HG03565 (cell line): ENCODE results near the gene UQCRC2.
"Not testable (repeated sequence)": the region's sequence is repeated elsewhere in the genome, so short reads cannot be mapped to it uniquely, and the experiment has no call there.

ENCODE experiments used
- ATAC-seq: cut with Tn5 transposase; IDR thresholded peaks from one replicate; pipeline ENCODE4 v1.9.1; 2021; ENCODE audit warnings: mild to moderate bottlenecking, moderate library complexity; ENCODE audit not compliant: unreplicated experiment

Gene UQCRC2

DNA sequence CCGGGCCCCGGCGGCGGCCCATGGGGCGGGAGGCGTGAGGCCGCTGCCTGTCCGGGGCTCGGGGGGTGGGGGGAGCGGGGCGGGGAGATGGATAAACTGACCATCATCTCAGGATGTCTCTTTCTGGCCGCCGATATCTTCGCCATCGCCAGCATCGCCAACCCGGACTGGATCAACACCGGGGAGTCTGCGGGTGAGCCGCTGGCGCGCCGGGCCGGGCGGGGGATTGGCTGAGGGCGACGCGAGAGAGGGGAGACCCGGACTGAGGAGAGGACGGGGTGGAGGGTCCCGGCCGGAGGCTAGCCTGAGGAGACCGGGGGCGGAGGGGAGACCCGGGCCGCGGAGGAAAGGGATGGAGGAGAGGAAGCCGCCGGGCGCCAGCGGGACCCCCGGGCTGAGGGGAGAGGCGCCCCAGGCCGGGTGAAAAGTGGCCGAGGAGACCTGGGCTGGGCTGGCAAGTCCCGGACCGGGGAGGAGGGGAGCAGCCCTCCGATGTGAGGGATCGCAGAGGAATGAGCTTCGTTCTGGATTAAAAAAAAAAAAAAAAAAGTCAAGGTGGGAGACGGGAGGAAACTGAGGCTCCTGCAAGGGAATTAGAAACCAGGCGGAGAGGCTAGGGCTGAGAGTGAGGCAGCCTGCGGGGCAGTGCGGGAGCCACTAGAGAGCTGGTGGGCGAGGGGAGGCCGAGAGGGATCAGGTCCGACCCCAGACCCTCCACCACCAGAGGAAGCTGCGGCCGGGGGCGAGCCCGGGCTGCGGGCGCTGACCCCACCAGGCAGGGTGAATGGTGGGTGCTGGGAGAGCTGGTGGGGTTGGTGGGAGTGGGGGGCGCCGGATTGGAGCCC, 55.3 kb downstream of the UQCRC2 start:
- no peak for ATAC-seq

DNA sequence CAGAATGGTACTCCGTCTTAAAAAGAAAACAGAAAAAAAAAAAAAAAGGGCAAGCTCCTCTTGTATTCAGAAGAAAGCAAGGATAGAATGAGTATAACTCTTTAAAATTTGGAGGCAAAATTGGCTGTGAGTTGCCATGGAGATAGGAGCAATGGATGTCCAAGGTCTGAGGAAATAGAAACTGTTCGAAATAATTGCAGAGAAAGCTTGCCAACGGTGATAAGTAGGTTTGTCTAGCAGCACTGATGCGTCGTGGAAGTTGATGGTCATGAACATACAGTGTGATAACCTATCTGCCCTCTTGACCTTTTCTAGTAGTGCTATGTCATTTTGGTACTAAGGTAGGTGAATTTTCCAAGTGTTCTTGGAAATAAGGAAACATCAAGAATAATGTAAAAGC, 57.7 kb downstream of the UQCRC2 start:
- ATAC-seq = no peak

DNA sequence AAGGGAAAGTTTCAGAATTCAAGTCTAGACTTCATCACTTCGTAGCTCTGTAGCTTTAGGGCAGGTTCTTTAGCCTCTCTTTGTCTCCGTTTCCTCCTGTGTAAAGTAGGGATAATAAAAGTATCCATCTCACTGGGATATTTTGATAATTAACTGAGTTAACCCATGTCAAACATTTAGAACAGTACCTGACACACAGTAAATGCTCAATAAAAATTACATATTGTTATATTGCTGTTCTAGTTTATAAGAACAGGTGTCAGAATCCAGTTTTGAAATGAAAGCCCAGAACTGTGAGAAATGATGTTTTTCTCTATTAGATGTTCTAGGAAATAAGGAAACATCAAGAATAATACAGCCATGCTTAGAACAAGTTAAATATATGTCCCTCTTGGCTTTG, 59.1 kb downstream of the UQCRC2 start:
- no peak for ATAC-seq

DNA sequence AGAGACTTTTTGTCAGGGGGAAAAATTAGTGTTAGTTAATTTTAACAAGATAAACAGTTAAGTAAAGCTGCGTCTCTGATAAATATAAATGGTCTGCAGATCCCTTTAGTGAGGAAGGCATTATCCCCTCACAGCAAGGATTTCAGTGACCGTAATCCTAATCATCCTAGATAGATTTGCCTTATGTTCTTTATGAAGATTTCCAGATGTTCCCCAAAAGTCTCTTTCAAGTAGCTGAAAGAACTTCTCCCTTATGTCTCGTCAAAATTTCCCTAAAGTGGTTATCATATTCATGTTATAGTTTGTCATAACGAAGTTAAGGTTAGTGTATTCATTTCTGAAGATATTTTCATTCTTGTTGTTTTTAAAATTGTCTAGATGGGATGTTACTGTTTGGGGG, 60.3 kb downstream of the UQCRC2 start:
- ATAC-seq = no peak

DNA sequence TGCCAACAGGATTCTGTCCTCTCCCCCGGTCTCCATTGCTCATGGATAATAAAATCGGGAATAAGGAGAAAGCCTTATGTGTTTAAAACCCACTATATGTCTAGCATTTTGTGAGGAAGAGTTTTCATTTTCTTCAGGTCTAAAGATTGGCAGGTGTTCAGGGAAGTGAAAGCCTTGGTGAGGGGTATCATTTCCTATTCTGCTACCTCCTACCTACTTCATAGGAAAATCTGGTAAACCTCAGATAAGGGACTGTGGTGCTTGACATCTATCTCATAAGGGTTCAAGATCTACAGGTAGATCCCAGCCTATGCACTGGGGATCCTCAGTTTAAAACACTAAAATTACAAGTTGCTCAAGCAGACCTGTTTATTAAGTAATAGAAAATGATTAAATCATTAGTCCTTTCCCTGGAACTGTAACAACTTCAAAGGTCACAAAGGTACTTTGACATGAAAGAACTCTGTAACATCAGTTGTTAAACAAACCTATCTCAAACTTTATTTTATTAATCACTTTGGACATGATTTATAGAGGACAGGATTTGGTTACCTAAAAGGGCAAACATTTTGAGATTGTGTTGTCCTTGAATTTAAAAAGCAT, 61.2 kb downstream of the UQCRC2 start:
- no peak for ATAC-seq

DNA sequence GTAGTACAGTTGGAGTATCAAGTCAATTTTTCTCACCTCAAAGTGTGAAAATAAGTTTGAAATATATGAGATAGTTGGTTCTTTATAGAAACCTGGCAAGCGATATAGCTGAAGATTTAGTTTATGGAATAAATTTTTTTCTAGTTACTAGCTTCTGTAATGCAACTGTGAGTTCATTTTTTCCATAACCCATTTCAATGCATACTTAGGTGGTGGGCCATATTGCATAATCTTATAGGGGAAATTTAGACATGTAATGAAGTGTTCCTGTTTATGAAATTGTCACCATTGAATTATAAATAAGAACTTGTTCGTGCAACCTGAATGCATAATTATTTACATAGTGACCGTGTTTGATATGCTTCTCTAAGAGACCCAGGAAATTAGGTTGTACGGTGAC, 63.8 kb downstream of the UQCRC2 start:
- ATAC-seq = no peak

DNA sequence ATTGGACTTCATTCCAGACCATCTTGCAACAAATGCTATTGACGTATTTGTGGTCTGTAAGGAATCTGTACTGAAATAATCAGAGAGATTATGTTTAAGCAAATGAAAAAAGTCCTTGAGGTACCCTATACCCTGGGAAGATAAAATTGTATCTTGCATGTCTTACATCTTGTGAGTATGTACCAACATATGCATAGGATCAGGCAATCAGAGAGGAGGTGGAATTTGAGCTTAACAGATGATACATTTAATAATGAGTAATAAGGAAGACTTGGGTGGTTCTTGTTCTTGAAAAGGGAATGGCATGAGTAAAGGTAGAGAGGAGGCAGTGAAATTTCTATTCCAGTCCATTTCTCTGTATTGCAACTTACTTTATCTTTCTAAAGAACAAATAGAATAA, 65.4 kb downstream of the UQCRC2 start:
- ATAC-seq = no peak

DNA sequence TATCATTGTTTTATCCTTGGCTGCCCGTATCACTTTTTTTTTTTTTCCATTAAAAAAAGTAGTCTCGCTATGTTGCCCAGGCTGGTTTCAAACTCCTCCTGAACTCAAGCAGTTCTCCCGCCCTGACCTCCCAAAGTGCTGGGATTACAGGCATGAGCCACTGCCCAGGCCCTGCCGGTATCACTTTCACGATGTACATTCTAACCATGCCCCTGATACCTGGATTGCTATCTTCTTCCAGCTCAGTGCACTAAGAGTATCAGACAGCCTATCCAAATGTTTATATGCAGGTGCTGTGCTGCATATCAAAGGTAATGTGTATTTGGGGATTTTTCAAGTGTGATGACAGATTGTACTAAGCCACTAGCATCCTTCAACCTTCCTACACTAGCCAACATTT, 69.0 kb downstream of the UQCRC2 start:
- no peak for ATAC-seq

DNA sequence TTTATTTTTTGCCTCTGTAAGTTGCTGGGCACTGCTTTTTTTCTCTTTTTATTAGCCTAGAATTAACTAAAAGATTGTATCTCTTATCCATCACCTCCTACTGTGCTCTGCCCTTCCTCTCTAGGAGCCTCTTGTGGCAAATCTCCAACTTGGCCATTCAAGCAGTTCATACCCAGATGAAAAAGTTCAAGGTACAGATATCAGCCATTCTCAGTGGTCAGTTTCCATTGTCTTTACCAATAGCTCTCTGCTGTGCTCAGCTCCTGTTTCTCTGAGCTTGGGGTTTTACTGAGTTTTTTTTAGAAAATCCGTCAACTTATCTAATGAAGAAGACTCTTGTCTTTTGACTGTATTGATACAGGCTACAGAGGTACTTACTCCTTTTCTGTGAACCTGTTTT, 70.3 kb downstream of the UQCRC2 start:
- ATAC-seq = no peak

DNA sequence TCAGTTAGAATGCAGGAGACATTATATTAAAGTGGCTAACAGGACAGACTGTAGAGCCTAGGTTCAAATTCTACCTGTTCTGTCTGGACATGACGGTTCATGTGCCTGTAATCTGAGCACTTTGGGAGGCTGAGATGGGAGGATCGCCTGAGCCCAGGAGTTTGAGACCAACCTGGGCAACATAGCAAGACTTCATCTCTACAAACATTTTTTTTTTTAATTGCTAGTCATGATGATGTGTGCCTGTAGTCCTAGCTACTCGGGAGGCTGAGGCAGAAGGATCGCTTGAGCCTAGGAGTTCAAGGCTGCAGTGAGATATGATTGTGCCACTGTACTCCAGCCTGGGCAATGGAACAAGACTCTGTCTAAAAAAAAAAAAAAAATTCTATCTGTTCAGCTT, 71.6 kb downstream of the UQCRC2 start:
- not testable (repeated sequence) for ATAC-seq

DNA sequence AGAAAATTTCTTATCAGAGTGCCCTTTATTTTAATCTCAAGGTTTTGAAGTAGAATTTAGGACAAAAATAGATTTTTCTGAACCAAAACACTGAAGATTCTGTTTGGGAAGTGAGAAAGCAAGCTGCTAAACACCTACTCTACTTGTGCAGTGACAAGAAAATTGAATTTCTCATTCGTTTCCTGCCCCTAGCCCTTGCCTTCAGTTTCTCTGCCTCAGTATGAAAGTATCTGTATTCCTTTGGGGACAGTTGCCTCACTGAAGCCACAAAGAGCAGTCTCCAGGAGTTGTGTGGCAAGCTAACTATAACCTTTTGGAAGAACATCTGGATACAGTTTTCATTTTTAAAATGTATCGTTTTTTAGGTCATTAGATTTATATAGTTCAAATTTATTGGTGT, 74.5 kb downstream of the UQCRC2 start:
- no peak for ATAC-seq

DNA sequence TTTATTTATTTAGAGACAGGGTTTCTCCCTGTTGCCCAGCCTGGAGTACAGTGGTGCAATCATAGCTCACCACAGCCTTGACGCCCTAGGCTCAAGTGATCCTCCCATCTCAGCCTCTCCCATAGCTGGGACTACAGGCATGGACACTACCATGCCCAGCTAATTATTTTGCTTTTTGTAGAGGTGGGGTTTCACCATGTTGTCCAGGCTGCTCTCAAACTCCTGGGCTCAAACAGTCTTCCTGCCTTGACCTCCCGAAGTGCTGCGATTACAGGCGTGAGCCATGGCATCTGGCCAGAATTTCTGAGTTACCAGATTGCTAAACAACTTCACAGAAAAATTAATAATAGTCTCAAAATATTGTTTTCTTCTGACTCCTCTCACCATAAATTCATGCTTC, 76.5 kb downstream of the UQCRC2 start:
- ATAC-seq = no peak

DNA sequence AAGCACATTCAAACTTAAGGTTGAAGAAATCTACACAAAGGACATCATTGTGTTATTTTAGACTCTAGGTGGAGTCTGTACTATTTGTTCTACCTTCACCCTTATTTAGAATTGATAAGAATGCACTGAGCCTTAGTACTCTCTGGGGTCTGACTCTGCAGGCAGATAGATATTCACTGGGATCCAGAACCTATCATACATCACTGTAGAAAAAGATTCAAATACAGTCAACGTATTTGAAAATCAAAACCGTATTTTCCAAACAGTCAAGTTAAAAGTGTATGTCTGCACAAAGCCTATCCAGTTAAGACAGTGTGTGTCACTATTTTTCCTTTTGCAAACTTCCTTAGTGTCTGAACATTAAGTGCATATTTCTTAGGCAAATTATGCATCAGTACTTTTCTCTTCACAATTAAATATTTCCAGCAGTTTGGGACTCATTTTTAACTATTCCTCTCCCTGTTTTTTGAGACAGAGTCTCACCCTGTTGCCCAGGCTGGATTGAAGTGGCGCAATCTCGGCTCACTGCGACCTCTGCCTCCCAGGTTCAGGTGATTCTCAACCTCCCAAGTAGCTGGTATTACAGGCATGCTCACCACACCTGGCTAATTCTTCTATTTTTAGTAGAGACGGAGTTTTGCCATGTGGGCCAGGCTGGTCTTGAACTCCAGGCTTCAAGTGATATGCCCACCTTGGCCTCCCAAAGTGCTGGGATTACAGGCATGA, 77.1 kb downstream of the UQCRC2 start:
- no peak for ATAC-seq

DNA sequence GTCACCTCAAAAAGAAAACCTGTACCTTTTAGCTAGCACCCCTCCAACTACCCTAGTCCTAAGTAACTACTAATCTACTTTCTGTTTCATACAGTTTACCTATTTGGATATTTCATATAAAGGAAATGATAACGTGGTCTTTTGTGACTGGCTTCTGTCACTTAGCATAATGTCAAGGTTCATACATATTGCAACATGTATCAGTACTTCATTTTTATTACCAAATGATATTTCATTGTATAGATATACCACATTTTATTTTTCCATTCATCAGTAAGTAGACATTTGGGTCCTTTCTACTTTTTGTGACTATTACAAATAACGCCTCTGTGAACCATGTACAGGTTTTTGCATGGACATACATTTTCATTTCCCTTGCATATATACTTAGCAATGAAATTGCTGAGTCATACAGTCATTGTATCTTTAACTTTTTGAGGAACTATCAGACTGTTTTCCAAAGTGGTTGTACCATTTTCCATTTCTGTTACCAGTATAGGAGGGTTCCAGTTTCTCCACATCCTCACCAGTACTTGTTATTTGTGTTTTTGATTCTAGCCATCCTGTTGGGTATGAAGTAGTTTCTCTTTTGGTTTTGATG, 78.4 kb downstream of the UQCRC2 start:
- ATAC-seq = no peak
